Keratinocyte (primary cell): Measurements from ENCODE around the gene TOP1. TPM values are rescaled to one million over a fixed set of nuclear protein-coding genes. Genes with fewer than 3 reads are reported as not detected.

Source experiments
- DNase-seq: peaks from one replicate; pipeline ENCODE4 v3.0.0-alpha.2; 2011; ENCODE audit warnings: low read depth, missing footprints, low spot score
- FAIRE-seq: peaks from 2 replicates; lab custom pipeline; 2011; peaks lifted over from hg19 to GRCh38; lab: Jason Lieb, UNC
- H2AFZ ChIP-seq: 2 replicates; pipeline ENCODE4 v1.6.0; 2012; ENCODE audit warnings: low read length, control low read depth, inconsistent platforms; ENCODE audit not compliant: control insufficient read depth
- H3K27ac ChIP-seq: 2 replicates; pipeline ENCODE4 v1.5.1; 2011; ENCODE audit warnings: low read length; ENCODE audit not compliant: control insufficient read depth, insufficient read depth
- H3K27me3 ChIP-seq: 3 replicates; pipeline ENCODE4 v1.6.0; 2011; ENCODE audit warnings: low read length; ENCODE audit not compliant: control insufficient read depth, insufficient read depth; ENCODE audit errors: extremely low read depth
- H3K36me3 ChIP-seq, 2 experiments: 2 replicates in 1 of 2; 3 replicates in 1 of 2; pipeline ENCODE4 v1.5.1; 2011; ENCODE audit warnings: low read length in 2 of 2, mild to moderate bottlenecking in 1 of 2; ENCODE audit not compliant: control insufficient read depth in 2 of 2, insufficient read depth in 2 of 2; ENCODE audit errors: extremely low read depth in 1 of 2
- H3K4me1 ChIP-seq: 3 replicates; pipeline ENCODE4 v1.5.1; 2011; ENCODE audit warnings: low read length; ENCODE audit not compliant: control insufficient read depth, insufficient read depth; ENCODE audit errors: extremely low read depth
- H3K4me2 ChIP-seq: 3 replicates; pipeline ENCODE4 v1.6.0; 2011; ENCODE audit warnings: low read depth, low read length; ENCODE audit not compliant: control insufficient read depth, insufficient read depth; ENCODE audit errors: extremely low read depth
- H3K4me3 ChIP-seq, 3 experiments: fragments of 200-600 bp in 1 of 3; sonication (generic) in 1 of 3; 2 replicates in 2 of 3; 3 replicates in 1 of 3; pipeline ENCODE4 v1.5.1; 2011 to 2016; ENCODE audit warnings: low read length in 3 of 3, mild to moderate bottlenecking in 3 of 3, control low read depth in 2 of 3, inconsistent platforms in 1 of 3, low read depth in 1 of 3, mixed read lengths in 1 of 3, mixed run types in 1 of 3, moderate library complexity in 1 of 3; ENCODE audit not compliant: control insufficient read depth in 2 of 3, insufficient read depth in 2 of 3; ENCODE audit errors: extremely low read depth in 1 of 3
- H3K79me2 ChIP-seq: 2 replicates; pipeline ENCODE4 v1.6.0; 2012; ENCODE audit warnings: low read length; ENCODE audit not compliant: control insufficient read depth, insufficient read depth
- H3K9ac ChIP-seq: 3 replicates; pipeline ENCODE4 v1.6.0; 2011; ENCODE audit warnings: low read length; ENCODE audit not compliant: control insufficient read depth, insufficient read depth; ENCODE audit errors: extremely low read depth
- H3K9me1 ChIP-seq: 3 replicates; pipeline ENCODE4 v1.6.0; 2011; ENCODE audit warnings: low read length; ENCODE audit not compliant: control insufficient read depth, insufficient read depth; ENCODE audit errors: extremely low read depth
- H3K9me3 ChIP-seq: 2 replicates; pipeline ENCODE4 v1.5.1; 2012; ENCODE audit warnings: low read depth, low read length; ENCODE audit not compliant: control insufficient read depth
- H4K20me1 ChIP-seq: 3 replicates; pipeline ENCODE4 v1.6.0; 2011; ENCODE audit warnings: low read length; ENCODE audit not compliant: control insufficient read depth, insufficient read depth; ENCODE audit errors: extremely low read depth
- CTCF ChIP-seq, 3 experiments: IDR thresholded peaks in 1 of 3; conservative IDR thresholded peaks in 1 of 3; optimal IDR thresholded peaks in 1 of 3; 2 replicates in 2 of 3; 3 replicates in 1 of 3; pipeline versions ENCODE3 to v1.5.1; 2011; ENCODE audit warnings: low read length in 3 of 3, mild to moderate bottlenecking in 3 of 3, moderate library complexity in 2 of 3, control low read depth in 1 of 3, inconsistent platforms in 1 of 3; ENCODE audit not compliant: insufficient read depth in 2 of 3; ENCODE audit errors: extremely low read depth in 1 of 3
- EZH2 ChIP-seq: IDR thresholded peaks from one replicate; pipeline ENCODE4 v1.6.1; 2012; ENCODE audit warnings: inconsistent platforms, mild to moderate bottlenecking, low read length, moderate library complexity
- dilution Hi-C: fragments of 300-500 bp; cut with MboI; formaldehyde crosslinking; loops from one replicate; pipeline ENCODE4 v1.7.0; 2020; ENCODE audit warnings: low sequenced_read_pairs; ENCODE audit not compliant: extremely low pct_ligation_motif_present
- polyA plus RNA-seq, 5 experiments: library from polyadenylated mRNA; depleted of rRNA in 3 of 5; stranded (reverse) in 3 of 5; stranded (forward) in 1 of 5; unstranded in 1 of 5; fragments of >200 nt; gene quantifications; 1 replicate in 1 of 5; 2 replicates in 3 of 5; 3 replicates in 1 of 5; pipeline versions ENCODE4 v1.2.1 to v1.2.3, GENCODE V29; 2011 to 2012; ENCODE audit warnings: missing spikeins in 2 of 5, low read depth in 1 of 5, low replicate concordance in 1 of 5

The TOP1 gene
- polyA plus RNA-seq, 1 donor (not counting 4 experiments of a cell fraction or from before 2014, with no cell fraction given) = 25.2 TPM

- no peak overlapping the region for H3K4me3 ChIP-seq
Measured at GRCh38 chr20:40996326-40996725, 32.3 kb upstream of the TOP1 start.

GRCh38 chr20:40997116-40997515, 31.5 kb upstream of the TOP1 start:
- H3K27me3 ChIP-seq = no peaks in the 10 kb centered on the region
- no peak overlapping the region for H3K9ac ChIP-seq
- H2AFZ ChIP-seq = no peak overlapping the region
- TF ChIP-seq EZH2 (no peak), CTCF (optimal IDR thresholded peaks at IDR 0.05 in 1 of 3, IDR thresholded peaks at IDR 0.05 in 1 of 3, conservative IDR thresholded peaks at IDR 0.05 in 1 of 3; ENCODE audit: extremely low read depth in 1 of 3, insufficient read depth in 2 of 3, low read length in 3 of 3) (no peak)
- H3K4me2 ChIP-seq = no peak overlapping the region
- H3K27ac ChIP-seq = no peak overlapping the region
- H3K9me3 ChIP-seq = no peaks in the 10 kb centered on the region
- H3K36me3 ChIP-seq = no peaks in the 10 kb centered on the region
- H3K9me1 ChIP-seq = no peaks in the 10 kb centered on the region
- H3K4me3 ChIP-seq = no peak overlapping the region
- H3K4me1 ChIP-seq = no peaks in the 10 kb centered on the region
- dilution Hi-C loops = no loop called here
- FAIRE-seq (no peak), DNase-seq (no peak)
- H4K20me1 ChIP-seq = no peaks in the 10 kb centered on the region
- H3K79me2 ChIP-seq = no peaks in the 10 kb centered on the region

More at GRCh38 chr20:40996326-40996725, 32.3 kb upstream of the TOP1 start:
- Histone ChIP-seq H3K27ac (no peak overlapping the region), H2AFZ (peak overlapping the region; percentile 33), H3K36me3 (no peaks in the 10 kb centered on the region), H3K9me1 (no peaks in the 10 kb centered on the region), H3K9me3 (no peaks in the 10 kb centered on the region), H3K27me3 (no peaks in the 10 kb centered on the region), H4K20me1 (no peaks in the 10 kb centered on the region), H3K9ac (no peak overlapping the region), H3K4me1 (peaks cover 8% of the 10 kb centered on the region), H3K79me2 (no peaks in the 10 kb centered on the region), H3K4me2 (no peak overlapping the region)
- dilution Hi-C loops = no loop called here
- DNase-seq (no peak), FAIRE-seq (no peak)
- TF ChIP-seq EZH2 (no peak), CTCF (optimal IDR thresholded peaks at IDR 0.05 in 1 of 3, IDR thresholded peaks at IDR 0.05 in 1 of 3, conservative IDR thresholded peaks at IDR 0.05 in 1 of 3; ENCODE audit: extremely low read depth in 1 of 3, insufficient read depth in 2 of 3, low read length in 3 of 3) (no peak)
